Nephron progenitor cell (in vitro differentiated cells): ENCODE measurements around the gene CCAR1.
"Not testable (repeated sequence)": the region's sequence is repeated elsewhere in the genome, so short reads cannot be mapped to it uniquely, and the experiment has no call there.

Source experiments
- DNase-seq: peaks from one replicate; pipeline ENCODE4 v3.0.0; 2021
- H3K27ac Mint-ChIP-seq: 2 replicates; pipeline ENCODE4 v1.8.0; 2021; ENCODE audit warnings: mild to moderate bottlenecking, moderate library complexity, mixed read lengths
- H3K27me3 Mint-ChIP-seq: 2 replicates; pipeline ENCODE4 v1.8.0; 2021; ENCODE audit warnings: mild to moderate bottlenecking, low read depth, mixed read lengths; ENCODE audit not compliant: poor library complexity
- H3K36me3 Mint-ChIP-seq: 2 replicates; pipeline ENCODE4 v1.8.0; 2021; ENCODE audit warnings: low read depth, mixed read lengths
- H3K4me1 Mint-ChIP-seq: 2 replicates; pipeline ENCODE4 v1.8.0; 2021; ENCODE audit warnings: mixed read lengths
- H3K4me3 Mint-ChIP-seq: 2 replicates; pipeline ENCODE4 v1.8.0; 2021; ENCODE audit warnings: mild to moderate bottlenecking, moderate library complexity, mixed read lengths
- H3K9me3 Mint-ChIP-seq: 2 replicates; pipeline ENCODE4 v1.8.0; 2021; ENCODE audit warnings: mild to moderate bottlenecking, moderate library complexity, mixed read lengths
- CTCF ChIP-seq: fragments of 200-600 bp; sonication (generic); IDR thresholded peaks from 2 replicates; pipeline ENCODE4 v1.5.0; 2021; ENCODE audit warnings: antibody characterized with exemption

The CCAR1 gene

GRCh38 chr10:68816796-68817412, 95.9 kb downstream of the CCAR1 start:
- peaks cover 6% of the 10 kb centered on the region for H3K27me3 Mint-ChIP-seq
- H3K4me1 Mint-ChIP-seq, result peaks cover 4% of the 10 kb centered on the region
- no peak overlapping the region for H3K27ac Mint-ChIP-seq
- no peaks in the 10 kb centered on the region for H3K9me3 Mint-ChIP-seq
- TF ChIP-seq CTCF, result no peak
- H3K36me3 Mint-ChIP-seq, result no peaks in the 10 kb centered on the region
- no peak overlapping the region for H3K4me3 Mint-ChIP-seq
- no peak for DNase-seq

- H3K4me3 Mint-ChIP-seq, H3K4me1 Mint-ChIP-seq, DNase-seq, H3K9me3 Mint-ChIP-seq, H3K27me3 Mint-ChIP-seq, H3K27ac Mint-ChIP-seq, H3K36me3 Mint-ChIP-seq: not testable (repeated sequence)
Measured at GRCh38 chr10:68820359-68820758, 99.3 kb downstream of the CCAR1 start.

- H3K9me3 Mint-ChIP-seq, H3K4me1 Mint-ChIP-seq, H3K36me3 Mint-ChIP-seq, H3K27me3 Mint-ChIP-seq, DNase-seq, H3K4me3 Mint-ChIP-seq, H3K27ac Mint-ChIP-seq: not testable (repeated sequence)
Measured at GRCh38 chr10:68822626-68823025, 101.6 kb downstream of the CCAR1 start.

GRCh38 chr10:68826764-68827591, 105.9 kb downstream of the CCAR1 start, which contains the start of gene STOX1:
Gene STOX1 (plus strand): TSS chr10:68827531. CDS start chr10:68827624, 93 bp downstream.
- Mint-ChIP-seq H3K27me3 (peaks cover 2% of the 10 kb centered on the region), H3K36me3 (no peaks in the 10 kb centered on the region), H3K4me3 (peak within 1 kb of the TSS; percentile 85), H3K27ac (no peak within 1 kb of the TSS), H3K4me1 (peaks cover 41% of the 10 kb centered on the region), H3K9me3 (no peaks in the 10 kb centered on the region)
- DNase-seq, result peak; percentile 83
- no peak for TF ChIP-seq CTCF

GRCh38 chr10:68827592-68827959, 106.5 kb downstream of the CCAR1 start:
- not testable (repeated sequence) for H3K36me3 Mint-ChIP-seq, DNase-seq, H3K4me3 Mint-ChIP-seq, H3K27me3 Mint-ChIP-seq, H3K9me3 Mint-ChIP-seq, H3K27ac Mint-ChIP-seq
- peaks cover 43% of the 10 kb centered on the region for H3K4me1 Mint-ChIP-seq

- not testable (repeated sequence) for H3K27ac Mint-ChIP-seq, H3K27me3 Mint-ChIP-seq, H3K36me3 Mint-ChIP-seq, H3K9me3 Mint-ChIP-seq
- H3K4me1 Mint-ChIP-seq, result peaks cover 43% of the 10 kb centered on the region
- peak overlapping the region; percentile 82 for H3K4me3 Mint-ChIP-seq
- DNase-seq, result peak; percentile 64
Measured at GRCh38 chr10:68828083-68828601, 107.1 kb downstream of the CCAR1 start.

- peaks cover 6% of the 10 kb centered on the region for H3K9me3 Mint-ChIP-seq
- no peak for DNase-seq
- peak overlapping the region; percentile 82 for H3K4me3 Mint-ChIP-seq
- peaks cover 2% of the 10 kb centered on the region for H3K27me3 Mint-ChIP-seq
- H3K4me1 Mint-ChIP-seq, result peaks cover 45% of the 10 kb centered on the region
- peaks cover 8% of the 10 kb centered on the region for H3K36me3 Mint-ChIP-seq
- no peak overlapping the region for H3K27ac Mint-ChIP-seq
- no peak for TF ChIP-seq CTCF
Measured at GRCh38 chr10:68828833-68829232, 107.8 kb downstream of the CCAR1 start.
